HCT116 (cell line): ENCODE results near the gene CHST9.

Experiments used
- CTCF ChIP-seq, 3 experiments: fragments of 200-600 bp in 1 of 3; sonication (generic) in 1 of 3; IDR thresholded peaks in 2 of 3; conservative IDR thresholded peaks in 1 of 3; 2 replicates each; pipeline ENCODE4 v1.5.1; 2012 to 2017; ENCODE audit warnings: low read depth in 2 of 3, low read length in 2 of 3, antibody characterized with exemption in 1 of 3, borderline replicate concordance in 1 of 3, control low read depth in 1 of 3, mild to moderate bottlenecking in 1 of 3, mixed read lengths in 1 of 3, mixed run types in 1 of 3, moderate library complexity in 1 of 3; ENCODE audit not compliant: insufficient read depth in 1 of 3
- EGR1 ChIP-seq: IDR thresholded peaks from 2 replicates; pipeline ENCODE4 v1.6.1; 2012; ENCODE audit warnings: low read depth
- EZH2 ChIP-seq: fragments of 200-600 bp; sonication (generic); IDR thresholded peaks from 2 replicates; pipeline ENCODE4 v1.6.1; 2017; ENCODE audit warnings: antibody characterized with exemption, mixed run types
- EZH2phosphoT487 ChIP-seq: fragments of 200-600 bp; IDR thresholded peaks from 2 replicates; pipeline ENCODE4 v1.6.1; 2018; ENCODE audit warnings: antibody characterized with exemption, borderline replicate concordance
- MAX ChIP-seq: IDR thresholded peaks from 2 replicates; pipeline ENCODE4 v1.6.1; 2012
- POLR2A ChIP-seq: IDR thresholded peaks from 2 replicates; pipeline ENCODE4 v1.7.0; 2011; ENCODE audit warnings: borderline replicate concordance; ENCODE audit not compliant: insufficient read depth, insufficient read length; ENCODE audit errors: extremely low read depth
- RAD21 ChIP-seq: IDR thresholded peaks from 2 replicates; pipeline ENCODE4 v1.6.1; 2012; ENCODE audit warnings: low read depth, mild to moderate bottlenecking
- REST ChIP-seq: IDR thresholded peaks from 2 replicates; pipeline ENCODE4 v1.6.1; 2012; ENCODE audit warnings: low read depth
- SP1 ChIP-seq: IDR thresholded peaks from 2 replicates; pipeline ENCODE4 v1.6.1; 2012; ENCODE audit warnings: low read depth
- YY1 ChIP-seq: IDR thresholded peaks from 2 replicates; pipeline ENCODE4 v1.6.1; 2011; ENCODE audit warnings: low read length, low read depth, moderate library complexity, mild to moderate bottlenecking; ENCODE audit not compliant: insufficient replicate concordance; ENCODE audit errors: extremely low read depth
- ZBTB33 ChIP-seq: IDR thresholded peaks from 2 replicates; pipeline ENCODE4 v1.6.1; 2011; ENCODE audit warnings: mild to moderate bottlenecking, low read length, moderate library complexity; ENCODE audit not compliant: insufficient replicate concordance; ENCODE audit errors: extremely low read depth
- ZFX ChIP-seq: fragments of 450-650 bp; IDR thresholded peaks from 2 replicates; pipeline ENCODE4 v1.6.1; 2017

GRCh38 chr18:26926066-26926675 is 258.9 kb downstream of the CHST9 start:
- TF ChIP-seq EZH2 (no peak), EZH2phosphoT487 (no peak), POLR2A (no peak), SP1 (no peak), CTCF (IDR thresholded peaks at IDR 0.05 in 2 of 3, conservative IDR thresholded peaks at IDR 0.05 in 1 of 3; ENCODE audit: borderline replicate concordance in 1 of 3, insufficient read depth in 1 of 3, low read depth in 2 of 3, low read length in 2 of 3) (no peak), YY1 (no peak), ZBTB33 (no peak), RAD21 (no peak), MAX (no peak), EGR1 (no peak), REST (no peak), ZFX (no peak)
